Glomerular visceral epithelial cell (primary cell): Measurements from ENCODE around the gene CTBP2.

Source experiments
- DNase-seq: peaks from one replicate; pipeline ENCODE4 v3.0.0-alpha.2; 2016; ENCODE audit errors: extremely low spot score

CTBP2 gene

DNA sequence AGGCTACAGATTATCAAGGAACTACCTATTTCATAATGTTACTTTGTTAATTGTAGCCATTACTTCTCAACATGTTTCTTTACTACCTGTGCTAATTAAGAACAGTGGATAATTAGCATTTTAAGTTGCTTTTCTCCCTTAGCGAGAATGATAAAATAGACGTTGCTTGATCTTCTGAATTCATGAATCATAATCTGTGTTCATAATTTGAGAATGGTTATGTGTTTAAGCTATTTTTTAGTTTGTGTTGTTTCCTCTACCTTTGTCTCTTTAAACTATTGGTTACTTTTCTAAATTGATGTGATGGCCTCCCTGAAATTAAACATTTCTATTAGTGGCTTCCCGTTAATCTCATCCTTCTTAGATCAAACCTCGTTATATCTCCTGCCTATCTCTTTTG, 218.5 kb downstream of the CTBP2 start, which contains the start of gene ZRANB1:
TSS of gene ZRANB1 (plus strand) at position 301 of the 400 bp plus-strand sequence. CDS start 371 bp downstream, outside the sequence.
- DNase-seq = no peak

DNA sequence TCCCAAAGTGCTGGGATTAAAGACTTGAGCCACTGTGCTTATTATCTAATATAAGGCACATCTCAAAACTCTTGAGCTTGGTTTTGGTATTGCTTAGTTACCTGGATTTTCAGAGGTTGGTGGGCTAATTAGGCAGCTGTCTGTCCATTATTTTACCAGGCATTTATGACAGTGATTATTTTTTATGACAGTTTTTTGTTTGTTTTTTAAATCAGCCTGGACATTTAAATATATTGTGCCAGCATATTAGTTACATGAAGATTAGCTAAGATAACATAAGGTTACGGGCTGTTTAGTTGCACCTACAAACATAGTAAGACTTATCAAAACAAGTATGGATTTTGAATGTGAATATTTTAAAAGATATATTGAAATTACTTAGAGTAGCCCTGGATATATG, 221.1 kb downstream of the CTBP2 start:
- DNase-seq = no peak

DNA sequence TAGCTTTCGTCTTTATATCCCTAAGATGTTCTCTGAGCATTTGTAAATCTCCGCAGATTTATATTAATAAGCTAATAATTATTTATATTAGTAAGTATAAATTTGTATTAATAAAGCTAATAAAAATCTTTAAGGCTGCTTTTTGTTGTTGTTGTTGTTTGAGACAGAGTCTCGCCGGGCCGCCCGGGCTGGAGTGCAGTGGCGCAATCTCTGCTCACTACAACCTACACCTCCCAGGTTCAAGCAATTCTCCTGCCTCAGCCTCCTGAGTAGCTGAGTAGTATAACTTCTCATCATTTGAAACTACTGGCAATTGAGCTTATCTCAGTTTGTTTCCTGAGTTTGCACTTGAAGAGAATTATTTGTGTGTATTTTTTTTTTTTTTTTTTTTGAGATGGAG, 223.6 kb downstream of the CTBP2 start:
- DNase-seq = no peak

DNA sequence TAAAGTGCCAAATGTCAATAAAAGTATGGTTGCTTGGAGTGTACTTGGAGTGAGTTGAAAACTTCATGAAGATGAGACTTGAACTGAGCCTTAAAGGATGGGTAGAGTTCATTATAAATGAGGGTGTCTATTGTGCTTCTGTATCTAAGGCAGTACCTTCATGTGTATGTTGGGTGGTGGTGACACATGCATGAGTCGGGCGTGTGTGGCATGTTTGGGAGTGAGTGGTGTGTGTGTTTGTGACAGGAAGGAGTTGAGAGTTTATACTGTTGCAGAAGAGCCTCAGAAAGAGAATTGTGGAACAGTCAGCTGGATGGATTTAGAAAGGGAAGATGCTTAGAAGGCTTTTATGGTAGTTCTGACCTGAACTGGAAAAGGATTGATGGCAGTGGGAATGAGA, 224.4 kb downstream of the CTBP2 start:
- no peak for DNase-seq
